Heart left ventricle (tissue), 16 donors: ENCODE measurements around the gene ABHD14A. TPM values are rescaled to one million over a fixed set of nuclear protein-coding genes. Genes with fewer than 3 reads are reported as not detected.

Source experiments
- ATAC-seq, 4 donors: fragments of 200-7000 bp; cut with Tn5 transposase; one replicate each; pipeline ENCODE4 v1.9.1; 2020 to 2022; ENCODE audit warnings: moderate library complexity in 4 of 4, mild to moderate bottlenecking in 3 of 4, moderate number of reproducible peaks in 1 of 4
- DNase-seq, 5 donors: peaks; one replicate each; pipeline ENCODE4 v3.0.0-alpha.2; 2020
- H3K27ac ChIP-seq, 12 donors: fragments of 200-600 bp; sonication (generic) in 4 of 12; one replicate each; pipeline versions ENCODE4 v1.5.0 to v1.8.0; 2016 to 2022; ENCODE audit warnings: mild to moderate bottlenecking in 2 of 12
- H3K27me3 ChIP-seq, 9 donors: fragments of 200-600 bp; sonication (generic) in 2 of 9; one replicate each; pipeline versions ENCODE4 v1.5.1 to v1.8.0; 2016 to 2022; ENCODE audit warnings: mild to moderate bottlenecking in 3 of 9
- H3K36me3 ChIP-seq, 9 donors: fragments of 200-600 bp; sonication (generic) in 2 of 9; one replicate each; pipeline versions ENCODE4 v1.5.0 to v1.8.0; 2018 to 2022; ENCODE audit warnings: mild to moderate bottlenecking in 2 of 9
- H3K4me1 ChIP-seq, 12 donors: fragments of 200-600 bp; sonication (generic) in 4 of 12; one replicate each; pipeline versions ENCODE4 v1.5.0 to v1.8.0; 2016 to 2022; ENCODE audit warnings: mild to moderate bottlenecking in 3 of 12
- H3K4me3 ChIP-seq, 12 donors: fragments of 200-600 bp; sonication (generic) in 4 of 12; one replicate each; pipeline versions ENCODE4 v1.5.0 to v1.8.0; 2017 to 2022; ENCODE audit warnings: mild to moderate bottlenecking in 9 of 12, moderate library complexity in 4 of 12
- H3K9me3 ChIP-seq, 12 donors: fragments of 200-600 bp; sonication (generic) in 4 of 12; one replicate each; pipeline versions ENCODE4 v1.5.0 to v1.8.0; 2016 to 2022; ENCODE audit warnings: mild to moderate bottlenecking in 1 of 12
- POLR2A ChIP-seq, 2 donors: fragments of 450-650 bp; IDR thresholded peaks; one replicate each; pipeline ENCODE4 v1.6.1; 2017; ENCODE audit warnings: antibody characterized with exemption in 2 of 2, mild to moderate bottlenecking in 2 of 2, moderate library complexity in 2 of 2
- WGBS, 4 donors: extraction: QIAGEN DNeasy Blood & Tissue Kit in 2 of 4; methylation state at CpG; one replicate each; pipeline versions ENCODE4 v1.1.5 to v1.1.7; 2013 to 2018; 5-methylcytosine and 5-hydroxymethylcytosine counted together
- intact Hi-C, 10 donors: fragments of 100-400 bp; cut with DNase I; formaldehyde crosslinking; loops; one replicate each; pipeline versions ENCODE4 v1.11.1 to v1.14.2; 2022
- polyA plus RNA-seq, 2 donors: library from polyadenylated mRNA; stranded (reverse); fragments of 200-250 nt; gene quantifications; one replicate each; pipeline ENCODE4 v1.2.3, GENCODE V29; 2013
- total RNA-seq, 9 donors: library from RNA; depleted of rRNA in 2 of 9; stranded (reverse); fragments of >200 nt in 2 of 9; fragmentation: NEBNext Ultra II Directional in 3 of 9; extraction: Animal tissue kit (Norgen Biotek cat#: 25700) in 3 of 9; gene quantifications; one replicate each; pipeline versions ENCODE4 v1.1.0 to v1.2.4, GENCODE V29; 2016 to 2023
- TF ChIP-seq, protein P1 (sequence below), 12 donors: fragments of 200-600 bp; sonication (generic) in 4 of 12; IDR thresholded peaks; one replicate each; pipeline versions ENCODE4 v1.5.0 to v1.8.0; 2018 to 2022; ENCODE audit warnings: antibody characterized with exemption in 12 of 12, mild to moderate bottlenecking in 5 of 12
- donor health status: ischemic (EF 13 %, LVEDD 7.1; RV severe dilation, severe dysfunction).
- donor health status: healthy with polysubstance abuse.
- donor health status: DM: no; HTN: yes; CAD: no.
- donor health status: DM: no; HTN: no; CAD: no.
- donor health status: ischemic (EF 25% LVEDD 6.9; RV normal size, moderate dysfunction).
- donor health status: ischemic (EF 25% LVEDD 5.7; RV mildly dilated, moderate dysfunction).
- donor health status: healthy.
- donor health status: DM: yes; HTN: yes; CAD: no.
- donor health status: ischemic (EF 35%, LVEDD 5.7; RV mildly dilated, moderate dysfunction).
- donor health status: nonischemic (EF 11% LVEDD 7.7; RV severe dilation, severe dysfunction).
- donor health status: DM: yes; HTN: yes; CAD: no.
- donor health status: PGD.
- donor health status: ischemic (EF 29% LVEDD 5.4; RV normal size, mild dysfunction).
- donor health status: nonischemic (EF 23%, LVEDD 6.1; RV moderate dilation, normal function).

Gene ABHD14A
- total and polyA plus RNA-seq, 11 donors, result 17.7 to 70.3 (median 22.1) TPM

DNA sequence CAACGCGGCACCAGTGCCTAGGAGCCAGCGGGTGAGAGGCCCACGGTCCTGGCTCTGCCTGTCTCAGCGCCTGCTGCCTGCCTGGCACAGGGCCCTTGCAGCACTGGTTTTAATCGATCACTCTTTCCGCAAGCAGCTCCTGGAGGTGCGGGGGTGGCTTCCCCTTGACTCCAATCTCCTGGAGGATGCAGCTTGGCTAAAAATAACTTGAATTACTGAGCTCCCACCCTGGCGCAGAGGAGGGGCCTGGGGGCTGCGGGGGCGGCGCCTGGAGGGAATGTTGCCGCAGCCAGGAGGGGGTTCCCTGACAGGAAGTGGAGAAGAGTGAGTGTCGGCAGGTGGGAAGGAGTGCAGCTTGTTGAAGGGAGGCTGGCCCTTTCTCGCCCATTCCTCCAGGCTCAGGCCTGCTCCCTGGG is 30.7 kb downstream of the ABHD14A start:
- Histone ChIP-seq H3K36me3 (no peaks in the 10 kb centered on the region), H3K9me3 (no peaks in the 10 kb centered on the region), H3K27me3 (no peaks in the 10 kb centered on the region), H3K4me1 (peaks cover 16 to 47% (median 34%) of the 10 kb centered on the region in 12 donors), H3K4me3 (peak overlapping the region in 3 of 12 donors; percentile 8 to 26 (median 16)), H3K27ac (peak overlapping the region; percentile 19 to 82 (median 60))
- DNase-seq (peak in 4 of 5 donors; percentile 43 to 74 (median 66)), ATAC-seq (peak; percentile 12 to 70 (median 42))
- no peak for TF ChIP-seq POLR2A (IDR thresholded peaks at IDR 0.05)
- TF ChIP-seq, protein P1, sequence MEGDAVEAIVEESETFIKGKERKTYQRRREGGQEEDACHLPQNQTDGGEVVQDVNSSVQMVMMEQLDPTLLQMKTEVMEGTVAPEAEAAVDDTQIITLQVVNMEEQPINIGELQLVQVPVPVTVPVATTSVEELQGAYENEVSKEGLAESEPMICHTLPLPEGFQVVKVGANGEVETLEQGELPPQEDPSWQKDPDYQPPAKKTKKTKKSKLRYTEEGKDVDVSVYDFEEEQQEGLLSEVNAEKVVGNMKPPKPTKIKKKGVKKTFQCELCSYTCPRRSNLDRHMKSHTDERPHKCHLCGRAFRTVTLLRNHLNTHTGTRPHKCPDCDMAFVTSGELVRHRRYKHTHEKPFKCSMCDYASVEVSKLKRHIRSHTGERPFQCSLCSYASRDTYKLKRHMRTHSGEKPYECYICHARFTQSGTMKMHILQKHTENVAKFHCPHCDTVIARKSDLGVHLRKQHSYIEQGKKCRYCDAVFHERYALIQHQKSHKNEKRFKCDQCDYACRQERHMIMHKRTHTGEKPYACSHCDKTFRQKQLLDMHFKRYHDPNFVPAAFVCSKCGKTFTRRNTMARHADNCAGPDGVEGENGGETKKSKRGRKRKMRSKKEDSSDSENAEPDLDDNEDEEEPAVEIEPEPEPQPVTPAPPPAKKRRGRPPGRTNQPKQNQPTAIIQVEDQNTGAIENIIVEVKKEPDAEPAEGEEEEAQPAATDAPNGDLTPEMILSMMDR (IDR thresholded peaks at IDR 0.05), result peak in 1 of 12 donors; percentile 14
- WGBS, 4 donors, result 5 to 11% (median 7%) methylated on average over 15 of the region's 15 CpGs
- intact Hi-C loops, result loop anchor here in 8 of 10 donors (1.0 to 10.0 kb wide), 7 partner anchors 47 to 339 kb away; partner anchors contain the start of gene DUSP7 (in 1 of the 8)

DNA sequence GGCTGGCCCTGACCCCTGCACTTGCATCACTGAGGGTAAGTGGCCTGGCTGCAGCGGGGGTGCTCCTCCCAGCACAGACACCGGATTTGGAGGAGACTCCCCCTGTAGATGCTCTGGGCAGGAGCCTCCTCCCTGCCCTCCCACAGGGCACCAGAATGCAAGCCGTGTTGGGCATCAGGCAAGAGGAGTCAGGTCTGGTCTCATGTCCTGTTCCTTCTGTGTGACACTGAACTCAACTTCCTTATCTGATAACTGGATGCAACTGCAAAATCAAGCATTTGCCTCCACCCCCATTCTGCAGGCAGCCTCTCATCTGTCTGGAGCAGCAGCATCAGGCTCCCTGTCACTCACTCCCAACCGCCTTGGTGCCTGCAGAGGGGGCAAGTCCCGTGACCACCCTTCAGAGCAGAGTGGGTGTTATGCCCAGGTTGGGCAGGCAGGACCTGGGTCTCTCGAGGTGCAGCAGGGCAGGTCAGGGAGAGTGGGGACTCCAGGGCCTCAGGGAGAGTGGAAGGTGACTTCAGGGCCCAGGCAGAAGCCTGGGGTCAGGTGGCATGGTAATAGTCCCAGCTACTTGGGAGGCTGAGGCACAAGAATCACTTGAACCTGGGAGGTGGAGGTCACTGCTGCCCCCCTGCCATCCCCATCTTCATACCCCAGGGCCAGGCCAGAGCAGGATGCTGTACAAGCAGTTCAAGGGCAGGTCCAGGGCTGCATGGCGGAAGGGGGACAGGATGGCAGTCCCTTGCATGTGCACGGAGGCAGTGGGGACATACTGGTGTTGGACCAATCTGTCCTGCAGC is 31.4 kb downstream of the ABHD14A start:
- peak overlapping the region in 3 of 12 donors; percentile 8 to 26 (median 16) for H3K4me3 ChIP-seq
- H3K36me3 ChIP-seq, result no peaks in the 10 kb centered on the region
- WGBS, 4 donors, result 41 to 49% (median 48%) methylated on average over 6 to 8 of the region's 8 CpGs
- ATAC-seq (peak in 2 of 4 donors; percentile 2 to 3), DNase-seq (no peak)
- H3K27ac ChIP-seq, result peak overlapping the region in 10 of 12 donors; percentile 19 to 82 (median 66)
- intact Hi-C loops, result loop anchor here in 3 of 10 donors (2.0 to 10.0 kb wide), 3 partner anchors 46 to 339 kb away; no protein-coding TSS in a partner anchor
- H3K27me3 ChIP-seq, result no peaks in the 10 kb centered on the region
- H3K4me1 ChIP-seq, result peaks cover 16 to 47% (median 34%) of the 10 kb centered on the region in 12 donors
- TF ChIP-seq POLR2A (IDR thresholded peaks at IDR 0.05), result no peak
- TF ChIP-seq, protein P1 (IDR thresholded peaks at IDR 0.05), result no peak
- H3K9me3 ChIP-seq, result no peaks in the 10 kb centered on the region

DNA sequence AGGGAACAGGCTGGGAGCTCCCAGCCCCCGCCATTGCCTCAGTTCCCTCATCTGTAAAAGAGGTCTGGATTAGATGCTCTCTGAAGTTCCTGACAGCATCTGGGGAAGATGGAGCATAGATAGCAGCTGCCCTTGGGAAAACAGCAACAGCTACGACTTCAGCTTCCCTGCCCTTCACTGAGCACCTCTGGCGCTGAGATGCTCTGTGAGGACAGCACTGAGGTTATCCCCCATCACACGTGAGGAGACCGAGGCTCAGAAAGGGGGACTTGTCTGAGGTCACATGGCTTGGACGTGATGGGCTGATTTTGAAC is 31.9 kb downstream of the ABHD14A start:
- peaks cover 16 to 43% (median 30%) of the 10 kb centered on the region in 12 donors for H3K4me1 ChIP-seq
- H3K27me3 ChIP-seq, result no peaks in the 10 kb centered on the region
- H3K9me3 ChIP-seq, result no peaks in the 10 kb centered on the region
- no peaks in the 10 kb centered on the region for H3K36me3 ChIP-seq
- no peak for TF ChIP-seq POLR2A (IDR thresholded peaks at IDR 0.05)
- TF ChIP-seq, protein P1 (IDR thresholded peaks at IDR 0.05), result no peak
- WGBS, 4 donors, result 64 to 75% (median 73%) methylated on average over 6 of the region's 6 CpGs
- intact Hi-C loops, result loop anchor here in 3 of 10 donors (2.0 to 10.0 kb wide), 3 partner anchors 46 to 338 kb away; no protein-coding TSS in a partner anchor
- peak overlapping the region in 3 of 12 donors; percentile 56 to 82 (median 74) for H3K27ac ChIP-seq
- H3K4me3 ChIP-seq, result no peak overlapping the region
- no peak for ATAC-seq
- DNase-seq, result no peak

DNA sequence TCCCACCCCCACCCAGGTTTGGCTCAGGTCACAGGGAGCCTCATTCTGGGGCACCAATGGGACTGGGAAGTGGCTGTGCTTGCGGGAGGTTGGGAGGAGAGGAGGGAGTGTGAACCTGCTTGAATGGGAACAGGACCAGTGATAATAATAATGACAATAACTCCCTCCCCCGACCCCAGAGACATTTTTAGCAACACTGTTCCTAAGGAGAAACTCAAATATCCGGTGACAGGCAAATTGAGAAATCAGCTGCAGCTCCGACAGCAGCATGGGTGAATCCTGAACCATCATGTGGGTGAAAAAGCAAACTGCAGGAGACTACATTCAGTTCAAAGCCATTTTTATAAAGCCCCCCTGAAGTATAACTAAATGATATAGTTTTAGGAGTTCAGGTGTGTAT is 32.4 kb downstream of the ABHD14A start:
- DNase-seq, result no peak
- H3K4me1 ChIP-seq, result peaks cover 16 to 42% (median 29%) of the 10 kb centered on the region in 12 donors
- TF ChIP-seq, protein P1 (IDR thresholded peaks at IDR 0.05), result no peak
- TF ChIP-seq POLR2A (IDR thresholded peaks at IDR 0.05), result no peak
- peak overlapping the region in 1 of 12 donors; percentile 23 for H3K27ac ChIP-seq
- intact Hi-C loops, result loop anchor here in 3 of 10 donors (2.0 to 10.0 kb wide), 3 partner anchors 45 to 338 kb away; no protein-coding TSS in a partner anchor
- no peaks in the 10 kb centered on the region for H3K9me3 ChIP-seq
- H3K36me3 ChIP-seq, result no peaks in the 10 kb centered on the region
- WGBS, 4 donors, result 35 to 47% (median 36%) methylated on average over 4 of the region's 4 CpGs
- no peaks in the 10 kb centered on the region for H3K27me3 ChIP-seq
- no peak for ATAC-seq
- no peak overlapping the region for H3K4me3 ChIP-seq
